Hematopoietic multipotent progenitor cell treated with erythropoietin and hydrocortisone succinate and interleukin-3 and kit ligand, for 4 days (in vitro differentiated cells): ENCODE measurements around the gene MARK1.
A peak's percentile ranks its signal among the peaks of the same experiment; 100 is the strongest.

ENCODE experiments used
- DNase-seq: peaks from one replicate; pipeline ENCODE4 v3.0.0-alpha.2; 2015

MARK1 gene

DNA sequence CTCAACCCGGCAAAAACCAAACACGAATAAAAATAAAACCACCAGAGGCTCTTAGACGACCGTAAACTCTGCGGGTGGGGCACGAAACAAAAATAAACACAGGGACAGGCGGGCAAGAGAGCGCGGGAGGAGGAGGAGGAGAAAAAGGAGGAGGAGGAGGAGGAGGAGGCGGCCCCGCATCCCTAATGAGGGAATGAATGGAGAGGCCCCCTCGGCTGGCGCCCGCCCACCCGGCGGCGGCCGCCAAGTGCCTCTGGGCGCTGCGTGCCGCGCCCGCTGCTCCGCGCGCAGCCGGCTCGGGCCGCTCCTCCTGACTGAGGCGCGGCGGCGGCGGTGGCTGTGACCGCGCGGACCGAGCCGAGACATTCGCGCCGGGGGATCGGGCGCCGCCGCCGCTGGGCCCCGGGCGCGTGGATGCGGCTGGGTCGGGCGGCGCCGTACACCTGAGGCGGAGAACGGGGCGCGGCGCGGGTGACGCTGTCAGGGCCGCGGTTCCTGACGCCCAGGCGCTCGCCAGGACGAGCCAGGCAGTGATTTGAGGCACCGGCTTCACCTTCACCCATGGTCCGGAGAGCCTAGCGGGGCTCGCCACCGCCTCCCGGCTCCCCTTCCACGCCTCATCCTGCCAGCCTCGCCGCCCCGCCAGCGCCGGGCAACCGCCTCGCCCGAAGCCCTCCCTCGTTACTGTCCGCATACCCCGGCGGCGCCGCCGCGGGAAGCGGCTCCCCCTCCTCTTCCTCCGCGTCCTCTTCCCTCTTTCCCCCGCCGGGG is at the start of gene MARK1:
Gene MARK1, plus strand, starts transcription at position 229 of the 771 bp plus-strand sequence. CDS start 687 bp downstream, outside the sequence.
- DNase-seq: peak; percentile 38

DNA sequence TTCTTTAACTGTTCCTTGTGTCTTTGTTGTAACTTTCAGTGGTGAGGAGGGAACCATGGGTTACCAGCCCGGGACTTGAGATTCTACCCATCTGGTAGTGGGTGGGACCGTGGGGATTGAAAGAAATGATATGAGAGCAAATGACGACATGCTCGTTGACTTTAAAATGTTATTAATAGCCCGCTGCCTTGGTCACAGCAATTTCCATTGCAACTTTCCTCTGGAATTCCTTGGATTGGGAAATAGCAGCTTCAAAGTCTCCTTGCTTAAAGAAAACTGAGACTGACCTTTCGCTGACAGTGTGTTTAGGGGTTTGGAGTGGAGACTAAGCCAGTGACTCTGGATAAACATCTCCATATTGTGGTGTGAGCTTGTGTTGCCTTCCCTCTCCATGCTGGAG is 44.2 kb upstream of the MARK1 start:
- no peak for DNase-seq

DNA sequence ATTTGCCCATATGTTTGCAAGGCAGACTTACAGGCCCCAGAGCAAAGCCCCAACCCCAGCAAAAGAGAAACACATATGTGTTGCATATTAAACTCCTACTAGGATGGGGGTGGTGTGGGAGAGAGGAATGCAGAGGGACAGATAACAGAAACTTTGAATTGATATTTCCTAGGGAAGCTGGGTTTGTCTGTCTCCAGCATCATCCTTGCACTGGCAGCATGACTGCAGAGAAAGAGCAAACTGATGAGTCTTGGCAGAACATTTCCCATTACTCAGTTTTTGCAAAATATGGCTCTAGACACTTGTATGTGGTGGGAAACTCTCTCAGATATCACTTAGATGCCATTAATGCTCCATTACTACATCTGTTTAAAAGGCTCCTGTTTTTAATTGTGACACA is 43.8 kb upstream of the MARK1 start:
- no peak for DNase-seq

DNA sequence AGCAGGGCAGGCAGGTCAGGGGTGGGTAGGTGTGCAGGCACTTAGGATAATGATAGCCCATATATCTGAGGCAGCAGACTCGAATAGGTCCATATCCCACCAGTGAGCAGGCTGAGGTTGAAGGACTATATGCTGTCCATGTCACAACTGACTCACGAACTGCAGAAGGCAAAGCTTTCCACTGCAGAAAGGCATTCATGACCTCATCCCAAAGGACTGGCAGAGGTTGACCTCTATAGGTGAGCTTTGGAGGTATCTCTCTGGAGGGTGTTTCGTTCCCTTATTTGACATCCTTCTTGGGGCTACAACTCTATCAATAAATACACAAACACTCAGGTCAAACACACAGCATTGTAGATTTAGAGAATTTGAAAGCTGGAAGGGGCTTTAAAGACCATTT is 42.8 kb upstream of the MARK1 start:
- no peak for DNase-seq

DNA sequence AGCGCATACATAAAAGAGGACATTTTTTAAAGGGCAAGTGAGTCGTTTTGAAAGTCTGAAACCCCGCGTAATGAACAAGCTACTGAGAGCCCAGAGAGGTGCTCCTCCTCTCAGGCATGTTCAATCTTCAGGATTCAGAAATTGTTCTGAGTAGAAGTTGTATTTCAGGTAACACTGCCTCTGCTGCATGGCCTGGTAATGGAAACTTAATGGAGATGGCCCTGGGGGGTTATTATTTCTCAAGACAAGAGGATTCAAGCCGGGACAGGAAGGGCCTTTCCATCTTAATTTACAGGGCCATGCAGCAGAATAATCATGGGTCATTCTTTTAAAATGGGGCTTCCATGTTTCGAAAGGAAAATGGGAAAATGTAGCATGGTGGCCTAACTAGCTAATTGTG is 42.1 kb upstream of the MARK1 start:
- DNase-seq: no peak

DNA sequence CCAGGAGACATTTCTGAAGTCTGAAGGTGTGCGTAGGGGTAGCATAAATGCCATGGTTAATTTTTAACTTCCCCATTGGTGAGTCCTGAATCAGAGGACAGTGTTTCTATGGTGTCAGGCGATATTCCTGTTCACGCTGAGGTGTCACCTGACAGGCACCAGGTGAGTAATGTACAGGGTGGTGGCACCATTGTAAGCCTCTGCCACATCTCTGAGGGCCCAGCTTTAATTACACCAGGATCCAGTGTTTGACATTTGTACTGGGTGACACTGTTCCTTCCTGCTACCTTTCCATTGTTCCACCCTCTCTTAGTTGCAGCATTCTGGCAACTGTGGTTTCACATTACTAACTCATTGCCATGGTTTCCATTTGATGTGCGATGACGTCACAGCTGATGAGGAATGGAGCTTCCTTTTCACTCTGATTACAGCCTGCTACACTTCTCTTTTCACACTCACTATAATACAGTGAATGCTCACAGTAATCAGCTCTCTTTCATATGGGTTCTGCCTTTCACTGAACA is 40.6 kb upstream of the MARK1 start:
- peak; percentile 12 for DNase-seq

DNA sequence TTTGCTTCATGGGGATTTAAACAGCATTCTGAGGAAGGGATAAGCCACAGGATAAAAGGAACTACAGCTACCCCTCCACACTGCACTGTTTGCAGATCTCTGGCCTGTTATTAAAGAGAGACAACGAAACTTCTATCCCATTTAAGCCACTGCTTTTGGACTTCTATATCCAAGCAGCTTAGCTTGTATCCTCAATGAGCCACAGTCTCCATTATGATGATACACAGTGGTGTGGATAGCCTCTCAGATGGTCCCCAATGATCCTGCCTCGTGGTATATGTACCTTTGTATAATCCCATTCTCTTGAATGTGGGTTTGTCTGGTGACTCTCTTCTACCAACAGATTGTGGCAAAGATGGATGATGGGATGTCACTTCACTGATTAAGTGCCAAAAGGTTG is 36.0 kb upstream of the MARK1 start:
- DNase-seq: no peak

DNA sequence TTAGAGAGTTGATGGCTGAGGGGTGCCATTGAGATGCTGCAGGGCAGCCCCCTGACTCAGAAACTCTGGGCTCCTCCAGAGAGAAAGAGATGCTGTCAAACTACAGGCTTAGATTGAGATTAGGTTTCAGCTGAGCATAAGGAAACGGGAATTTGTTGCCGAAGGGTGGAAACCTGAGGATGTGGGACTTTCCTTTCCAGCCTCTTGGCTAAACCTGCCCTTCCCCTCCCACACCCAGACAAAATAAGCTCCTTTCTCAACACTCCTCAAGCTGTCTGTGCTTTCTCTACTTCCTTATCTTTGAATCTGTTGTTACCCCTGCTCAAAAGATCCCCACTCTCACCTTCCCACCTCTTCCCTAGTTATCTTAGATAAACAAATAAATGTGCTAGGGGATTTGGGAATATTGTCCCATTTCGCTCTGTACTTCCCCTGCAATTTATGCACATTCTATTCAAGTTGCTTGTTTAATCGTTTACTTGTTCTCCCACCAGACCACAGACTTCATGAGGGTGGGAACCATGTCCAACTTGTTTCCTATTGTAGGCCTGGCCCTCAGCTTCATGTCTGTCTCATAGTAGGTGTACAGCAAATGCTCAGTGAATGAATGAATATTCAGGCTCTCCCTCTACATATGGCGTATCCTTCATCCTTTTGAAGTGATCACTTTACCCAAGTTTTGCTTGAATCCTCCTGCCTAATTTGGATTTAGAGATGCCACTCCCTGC is 30.6 kb upstream of the MARK1 start:
- DNase-seq: no peak

DNA sequence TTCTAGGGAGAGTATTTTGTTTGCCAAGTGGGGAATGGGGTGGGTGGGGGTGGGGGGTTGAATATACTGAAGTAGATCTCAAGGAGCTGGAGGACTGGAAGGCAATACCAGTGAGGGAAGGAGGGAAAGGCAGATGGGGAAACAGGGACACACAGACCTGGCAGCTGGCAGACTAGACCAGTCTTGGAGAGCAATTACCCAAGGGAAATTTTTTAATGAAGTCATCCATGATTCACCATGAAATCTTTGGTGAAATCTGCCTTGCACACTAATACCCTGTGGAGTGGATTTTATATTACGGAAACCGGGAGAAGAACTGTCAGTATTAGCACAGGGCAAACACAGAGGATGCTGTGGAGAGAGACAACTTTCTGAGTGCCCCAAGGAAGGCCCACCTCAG is 29.7 kb upstream of the MARK1 start:
- no peak for DNase-seq

DNA sequence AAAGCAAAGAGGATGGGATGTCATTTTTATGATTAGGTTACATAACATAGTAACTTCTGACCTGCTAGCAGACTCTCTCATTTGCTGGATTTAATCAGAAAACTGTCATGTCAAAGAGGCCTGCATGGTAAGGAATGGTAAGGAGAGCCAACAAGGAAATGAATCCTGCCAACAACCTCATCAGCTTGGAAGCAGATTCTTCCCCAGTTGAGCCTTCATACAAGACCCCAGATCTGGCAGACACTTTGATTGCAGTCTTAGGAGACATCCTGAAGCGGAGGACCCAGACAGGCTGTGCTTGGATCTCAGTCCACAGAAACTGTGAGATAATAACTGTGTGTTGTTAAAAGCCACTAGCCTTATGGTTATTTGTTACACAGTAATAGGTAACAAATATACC is 27.6 kb upstream of the MARK1 start:
- DNase-seq: no peak

DNA sequence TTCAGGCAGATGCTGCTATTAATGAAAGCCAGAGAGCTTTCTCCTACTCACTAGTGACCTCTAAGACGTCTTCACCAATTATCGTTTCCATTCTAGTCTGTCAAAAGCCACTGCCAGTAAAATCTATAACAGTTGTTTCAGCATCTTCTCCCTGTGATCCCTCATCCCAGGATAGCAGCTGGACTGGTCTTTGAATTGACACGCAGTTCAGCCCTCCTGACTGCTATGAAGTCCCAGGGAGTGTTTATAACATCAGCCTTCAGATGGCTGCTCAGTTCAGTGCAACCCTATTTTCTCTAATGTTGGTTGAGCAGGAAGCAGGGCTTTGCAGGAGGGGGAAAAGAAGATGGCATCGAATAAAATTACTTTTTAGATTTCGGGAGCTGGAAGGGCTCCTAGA is 23.6 kb upstream of the MARK1 start:
- no peak for DNase-seq

DNA sequence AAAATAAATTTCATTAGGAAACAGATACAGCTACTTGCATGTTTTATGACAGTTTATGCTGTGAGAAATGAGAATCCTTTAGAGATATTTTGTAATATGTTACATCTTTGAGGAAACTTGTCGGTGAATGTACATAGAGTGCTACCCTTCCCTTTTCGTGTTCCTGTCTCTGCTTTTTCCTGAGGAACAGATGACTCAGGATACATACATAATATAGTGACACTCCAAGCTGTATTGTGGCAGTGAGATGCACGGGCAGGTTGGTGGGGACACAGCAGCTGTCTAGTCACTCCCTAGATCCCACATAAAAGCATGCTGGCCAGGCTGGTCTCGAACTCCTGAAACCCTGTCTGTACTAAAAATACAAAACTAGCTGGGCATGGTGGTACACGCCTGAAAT is 20.9 kb upstream of the MARK1 start:
- DNase-seq: no peak

DNA sequence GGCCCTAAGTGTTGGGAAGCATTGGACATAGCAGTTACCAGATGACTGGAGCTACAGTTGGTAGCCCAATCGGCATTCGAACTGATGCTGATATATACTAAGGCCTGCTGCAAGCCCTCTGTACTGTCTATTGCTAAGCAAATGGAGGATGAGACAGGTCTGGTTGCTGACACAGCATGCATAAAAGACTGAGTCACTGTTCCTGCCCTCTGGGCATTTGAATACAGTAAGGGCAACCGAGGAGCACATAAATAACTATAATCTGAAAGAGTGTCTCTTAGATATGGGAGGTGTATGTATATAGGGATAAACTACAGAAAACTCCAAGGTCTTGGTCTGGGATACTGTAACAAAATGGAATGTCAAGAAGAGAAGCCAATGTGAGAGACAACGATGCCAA is 16.8 kb upstream of the MARK1 start:
- DNase-seq: no peak

DNA sequence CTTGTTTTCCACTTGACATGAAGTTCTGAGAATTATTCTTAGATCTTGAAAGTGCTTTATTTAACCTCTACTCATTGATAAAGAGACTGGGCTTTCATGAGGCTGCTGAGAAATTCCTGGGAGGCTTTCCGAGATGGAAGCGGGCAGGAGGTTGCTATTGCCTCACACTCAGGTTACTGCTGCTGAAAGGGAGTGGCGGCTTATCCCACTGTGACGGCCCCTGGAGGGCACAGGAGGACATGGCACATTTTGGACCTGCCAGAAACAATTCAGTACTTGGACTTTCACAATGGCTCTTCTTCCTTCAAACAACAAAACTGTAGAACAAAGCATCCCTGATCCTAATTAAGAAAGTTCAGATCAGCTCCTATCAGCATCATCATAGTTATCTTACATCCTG is 16.2 kb upstream of the MARK1 start:
- DNase-seq: no peak

DNA sequence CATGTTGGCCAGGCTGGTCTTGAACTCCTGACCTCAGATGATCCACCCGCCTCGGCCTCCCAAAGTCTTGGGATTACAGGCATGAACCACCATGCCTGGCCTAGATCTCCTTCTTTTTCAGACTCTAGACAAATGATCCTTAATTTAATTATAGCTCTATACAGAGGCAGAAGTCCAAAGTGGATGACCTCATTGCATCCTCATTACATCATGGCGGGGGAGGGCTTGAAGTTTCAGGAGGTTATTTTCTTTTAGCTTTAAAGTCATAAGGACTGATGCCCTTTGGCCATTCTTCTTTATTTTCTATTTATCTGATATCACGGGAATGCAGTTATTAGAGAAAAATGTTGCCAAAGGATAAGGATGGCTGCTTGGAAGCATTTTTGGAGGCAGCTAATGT is 14.1 kb upstream of the MARK1 start:
- DNase-seq: no peak

DNA sequence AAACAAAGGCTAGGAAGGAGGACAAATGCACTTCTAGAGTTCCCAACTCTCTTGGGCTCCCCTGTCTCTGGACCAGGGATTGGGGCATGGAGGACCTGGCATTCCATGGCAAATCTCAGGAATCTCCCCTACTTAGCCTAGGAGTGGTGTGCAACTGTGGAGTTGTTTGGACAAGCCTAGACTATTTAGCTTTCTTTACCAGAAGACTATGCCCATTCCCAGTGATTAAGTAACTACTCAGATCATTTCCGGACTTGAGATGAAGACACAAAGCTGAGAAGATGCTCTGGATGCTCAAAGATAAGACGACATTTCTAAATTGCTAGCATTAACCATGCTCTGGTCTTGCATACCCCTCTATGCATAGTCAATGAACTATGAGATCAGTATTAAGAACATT is 13.7 kb upstream of the MARK1 start:
- DNase-seq: no peak

DNA sequence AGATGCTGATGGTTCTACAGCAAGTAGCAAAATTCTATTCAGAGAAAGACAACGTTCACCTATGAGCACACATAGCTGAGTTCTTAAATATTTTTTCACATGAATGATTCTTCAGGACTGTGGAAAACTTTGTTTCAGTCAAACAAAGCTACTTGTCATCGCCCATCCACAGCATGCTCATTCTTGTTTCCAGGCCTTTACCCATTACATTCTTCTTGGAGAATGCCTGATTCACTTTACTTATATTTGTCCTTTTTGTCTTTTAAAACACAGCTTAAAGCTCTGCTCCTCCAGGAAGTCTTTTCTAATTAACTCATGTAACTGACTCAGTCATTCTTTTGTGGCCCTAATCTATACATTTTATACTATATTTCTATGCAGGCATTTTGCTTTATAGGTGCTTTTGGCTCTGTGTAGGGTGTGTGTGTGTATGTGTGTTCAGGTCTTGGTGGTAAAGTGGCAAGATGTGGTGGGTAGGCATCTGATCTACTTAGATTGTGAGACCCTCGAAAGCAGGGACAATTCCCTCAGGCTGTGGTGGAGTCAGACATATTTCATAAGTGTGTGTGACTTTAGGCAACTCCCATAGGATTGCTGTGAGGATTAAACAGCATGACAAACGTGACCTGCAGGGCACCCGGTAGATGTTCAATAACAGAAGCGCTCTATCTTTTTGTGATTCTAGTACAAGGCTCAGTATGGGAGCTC is 11.8 kb upstream of the MARK1 start:
- DNase-seq: no peak

DNA sequence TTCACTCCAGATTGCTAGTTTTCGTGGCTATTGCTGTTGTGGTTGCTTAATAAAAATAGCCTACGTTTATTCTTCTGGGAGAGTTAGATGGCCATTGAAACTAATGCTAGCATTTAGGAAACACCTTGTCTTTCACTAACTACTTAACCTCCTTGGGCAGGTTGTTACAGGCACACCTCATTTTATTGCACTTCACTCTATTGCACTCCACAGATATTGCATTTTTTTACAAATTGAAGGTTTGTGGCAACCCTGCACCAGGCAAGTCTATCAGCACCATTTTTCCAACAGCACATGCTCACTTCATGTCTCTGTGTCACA is 11.3 kb upstream of the MARK1 start:
- DNase-seq: no peak

DNA sequence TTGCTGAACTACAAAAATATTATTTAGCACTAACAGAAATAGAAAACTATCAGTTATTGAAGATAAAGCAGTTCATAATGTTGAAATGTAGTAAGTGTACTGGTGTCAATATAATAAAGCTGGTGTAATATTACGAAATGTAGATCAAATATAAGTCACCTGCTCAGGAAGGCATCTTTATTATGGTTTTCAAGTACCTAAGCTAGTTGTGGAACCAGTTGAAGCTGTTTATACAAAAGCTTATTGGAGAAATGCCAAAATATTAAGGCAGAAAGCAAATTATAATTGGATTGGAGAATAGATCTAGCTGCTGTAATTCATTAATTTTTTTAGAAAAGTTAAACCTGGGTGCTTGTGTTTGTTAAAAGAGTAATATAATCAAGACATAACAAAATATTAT is 6.2 kb upstream of the MARK1 start:
- DNase-seq: no peak

DNA sequence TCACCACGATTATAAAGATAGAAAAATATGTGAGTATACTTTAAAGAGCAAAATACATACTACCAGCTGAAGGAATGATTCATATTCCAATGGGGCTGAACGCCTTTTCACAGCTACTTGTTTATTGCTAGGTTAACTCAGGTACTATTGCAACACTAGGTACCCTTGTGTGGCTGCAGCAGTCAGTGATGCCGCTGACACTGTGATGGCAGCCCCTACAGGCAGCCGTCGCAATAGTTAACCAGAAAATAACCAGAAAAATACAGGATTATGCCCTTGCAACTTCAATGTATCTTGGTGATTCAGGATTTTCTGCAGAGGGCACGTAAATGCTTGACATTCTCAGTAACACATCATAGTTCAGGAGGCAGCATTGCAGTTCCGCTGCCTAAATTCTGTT is 1.6 kb upstream of the MARK1 start:
- DNase-seq: peak; percentile 8

DNA sequence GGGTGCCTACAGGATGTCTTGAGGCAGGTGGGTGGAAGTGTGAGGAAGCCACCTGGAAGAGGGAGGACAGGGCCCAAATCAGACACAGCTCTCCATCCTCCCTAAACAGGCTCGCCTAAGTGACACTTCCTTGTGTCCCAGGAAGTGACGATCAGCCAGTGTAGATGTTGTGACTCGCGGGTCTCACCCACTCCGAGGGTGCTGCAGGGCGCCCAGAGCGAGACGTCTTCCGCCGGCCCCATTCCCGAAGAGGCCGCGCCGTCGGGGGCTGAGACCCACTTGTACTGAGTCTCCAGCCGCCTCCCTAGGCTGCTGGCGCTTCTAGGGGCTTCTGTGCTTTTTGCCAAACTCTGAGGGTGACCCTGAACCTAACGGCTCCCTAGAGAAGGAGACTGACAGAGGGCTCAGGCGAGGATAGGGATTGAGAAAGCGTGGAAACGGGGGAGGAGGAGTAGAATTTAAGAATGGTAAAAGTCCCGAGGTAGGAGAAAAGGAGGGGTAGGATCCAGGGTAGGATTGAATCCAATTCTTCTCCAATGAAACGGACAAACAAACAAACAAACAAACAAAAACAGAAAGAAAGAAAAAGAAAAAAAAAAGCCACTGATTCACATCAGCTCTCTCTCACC is 543 bp upstream of the MARK1 start:
- DNase-seq: no peak

DNA sequence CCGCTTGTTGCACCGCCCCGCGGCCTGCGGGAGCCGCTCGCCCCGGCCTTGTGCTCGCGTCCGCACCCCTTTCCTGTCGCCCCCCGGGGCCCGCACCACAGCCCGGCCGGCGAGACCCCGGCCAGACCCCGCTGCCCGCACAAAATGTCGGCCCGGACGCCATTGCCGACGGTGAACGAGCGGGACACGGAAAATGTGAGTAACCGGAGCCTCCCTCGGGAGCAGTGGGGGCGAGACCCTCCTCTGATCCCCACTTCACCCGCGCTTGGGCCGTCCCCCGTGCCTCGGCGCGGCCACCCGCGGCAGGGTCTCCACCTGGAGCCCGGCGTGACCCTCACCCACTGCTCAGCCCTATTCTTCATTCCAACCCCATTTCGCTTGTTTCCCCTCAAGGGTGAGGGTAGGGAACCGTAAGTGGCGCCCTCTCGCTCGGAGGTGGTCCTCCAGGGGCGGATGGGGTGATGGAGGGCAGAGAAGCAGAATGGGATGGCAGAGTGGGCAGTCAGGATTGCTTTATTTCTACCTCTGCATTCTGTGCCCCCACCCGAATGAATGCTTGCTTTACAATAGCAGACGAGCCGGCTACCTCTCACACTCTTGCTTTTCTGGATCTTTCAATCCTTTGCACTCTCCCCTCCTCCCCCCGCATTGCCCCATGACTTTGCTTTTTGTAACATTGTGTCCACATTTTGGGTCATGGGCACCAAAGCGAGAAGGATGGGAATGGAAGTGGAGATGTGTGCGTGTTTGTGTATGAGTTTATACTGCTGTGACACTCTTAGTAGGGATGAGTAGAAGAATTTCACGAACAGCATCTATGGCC is 954 bp downstream of the MARK1 start:
- DNase-seq: no peak
